Measurements from ENCODE around the gene RNF44.
"Not testable (repeated sequence)": the region's sequence is repeated elsewhere in the genome, so short reads cannot be mapped to it uniquely, and the experiment has no call there.

- TF ChIP-seq FOXO1 (CRISPR knock-in tag; IDR thresholded peaks at IDR 0.05); KDM5B (CRISPR knock-in tag; IDR thresholded peaks at IDR 0.05; ENCODE audit: borderline replicate concordance); KLF13 (CRISPR knock-in tag; IDR thresholded peaks at IDR 0.05); RXRA (CRISPR knock-in tag; IDR thresholded peaks at IDR 0.05); SETDB1 (CRISPR knock-in tag; IDR thresholded peaks at IDR 0.05; ENCODE audit: borderline replicate concordance); MIER2 (CRISPR knock-in tag; IDR thresholded peaks at IDR 0.05); BATF2 (CRISPR knock-in tag; IDR thresholded peaks at IDR 0.05); POLR2G (IDR thresholded peaks at IDR 0.05; ENCODE audit: low read depth, low read length); KLF16 (CRISPR knock-in tag; IDR thresholded peaks at IDR 0.05); THYN1 (CRISPR knock-in tag; IDR thresholded peaks at IDR 0.05; ENCODE audit: borderline replicate concordance, low read depth): not testable (repeated sequence)
- TF ChIP-seq, protein P1, sequence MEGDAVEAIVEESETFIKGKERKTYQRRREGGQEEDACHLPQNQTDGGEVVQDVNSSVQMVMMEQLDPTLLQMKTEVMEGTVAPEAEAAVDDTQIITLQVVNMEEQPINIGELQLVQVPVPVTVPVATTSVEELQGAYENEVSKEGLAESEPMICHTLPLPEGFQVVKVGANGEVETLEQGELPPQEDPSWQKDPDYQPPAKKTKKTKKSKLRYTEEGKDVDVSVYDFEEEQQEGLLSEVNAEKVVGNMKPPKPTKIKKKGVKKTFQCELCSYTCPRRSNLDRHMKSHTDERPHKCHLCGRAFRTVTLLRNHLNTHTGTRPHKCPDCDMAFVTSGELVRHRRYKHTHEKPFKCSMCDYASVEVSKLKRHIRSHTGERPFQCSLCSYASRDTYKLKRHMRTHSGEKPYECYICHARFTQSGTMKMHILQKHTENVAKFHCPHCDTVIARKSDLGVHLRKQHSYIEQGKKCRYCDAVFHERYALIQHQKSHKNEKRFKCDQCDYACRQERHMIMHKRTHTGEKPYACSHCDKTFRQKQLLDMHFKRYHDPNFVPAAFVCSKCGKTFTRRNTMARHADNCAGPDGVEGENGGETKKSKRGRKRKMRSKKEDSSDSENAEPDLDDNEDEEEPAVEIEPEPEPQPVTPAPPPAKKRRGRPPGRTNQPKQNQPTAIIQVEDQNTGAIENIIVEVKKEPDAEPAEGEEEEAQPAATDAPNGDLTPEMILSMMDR (CRISPR knock-in tag; IDR thresholded peaks at IDR 0.05) = not testable (repeated sequence)
These were observed 13.7 kb upstream of the RNF44 start for GRCh38 chr5:176550937-176551336.

Measured in HepG2 (cell line).